HCT116 (cell line): Measurements from ENCODE around the gene EFL1. TPM values are rescaled to one million over a fixed set of nuclear protein-coding genes. Genes with fewer than 3 reads are reported as not detected.
"Not testable (repeated sequence)": the region's sequence is repeated elsewhere in the genome, so short reads cannot be mapped to it uniquely, and the experiment has no call there.

Source experiments
- ATAC-seq: fragments of 200-7000 bp; cut with Tn5 transposase; 2 replicates; pipeline ENCODE4 v1.9.1; 2020; ENCODE audit warnings: mild to moderate bottlenecking, moderate library complexity
- BruUV-seq: library from RNA; stranded (reverse); fragments of 400-500 nt; replicated peaks from 2 replicates; lab custom pipeline; 2021; lab: Mats Ljungman, UMichigan
- CTCF ChIA-PET: fragments of 300-600 bp; sonication (Branson Sonifier 250); formaldehyde crosslinking; loops from one replicate; lab custom pipeline; 2021; ENCODE audit warnings: antibody characterized with exemption; lab: Charles Lee
- POLR2A ChIA-PET: fragments of 300-600, 350-600 bp; sonication (Branson Sonifier 250); formaldehyde crosslinking; loops from one replicate; lab custom pipeline; 2021; ENCODE audit warnings: antibody characterized with exemption; lab: Charles Lee
- RAD21 ChIA-PET, 2 experiments: fragments of 300-600 bp; sonication (Branson Sonifier 250); formaldehyde crosslinking; loops; one replicate each; lab custom pipeline; 2023; ENCODE audit warnings: low total read pairs in 2 of 2; ENCODE audit not compliant: uncharacterized antibody in 2 of 2, unreplicated experiment in 2 of 2, low non-redundant PET in 1 of 2; lab: Charles Lee
- DNase-seq: peaks from one replicate; pipeline ENCODE4 v3.0.0-alpha.2; 2010; ENCODE audit warnings: low read depth, low spot score
- H2AFZ ChIP-seq: fragments of 200-600 bp; shearing (Covaris generic), sonication (generic); 2 replicates; pipeline ENCODE4 v1.6.1; 2017; ENCODE audit warnings: low read depth, mixed run types, mixed read lengths, antibody characterized with exemption, low read length; ENCODE audit not compliant: poor library complexity, severe bottlenecking
- H3K27ac ChIP-seq: 2 replicates; pipeline ENCODE4 v1.5.1; 2012; ENCODE audit warnings: low read depth, low read length
- H3K27me3 ChIP-seq: fragments of 200-600 bp; sonication (generic); 2 replicates; pipeline ENCODE4 v1.6.1; 2016; ENCODE audit warnings: mixed run types, low read length, mixed read lengths; ENCODE audit not compliant: insufficient read depth
- H3K36me3 ChIP-seq, 2 experiments: fragments of 200-500 bp in 1 of 2; fragments of 200-600 bp in 1 of 2; sonication (Bioruptor generic) in 1 of 2; sonication (generic) in 1 of 2; 2 replicates each; pipeline versions ENCODE4 v1.5.1 to v1.6.1; 2014 to 2016; ENCODE audit warnings: low read length in 2 of 2, inconsistent platforms in 1 of 2, mixed read lengths in 1 of 2, mixed run types in 1 of 2; ENCODE audit not compliant: insufficient read depth in 2 of 2, control insufficient read depth in 1 of 2
- H3K4me1 ChIP-seq, 2 experiments: fragments of 200-600 bp in 1 of 2; sonication (generic) in 1 of 2; 2 replicates each; pipeline versions ENCODE4 v1.5.1 to v1.6.1; 2012 to 2017; ENCODE audit warnings: low read length in 2 of 2, inconsistent platforms in 1 of 2, mild to moderate bottlenecking in 1 of 2, mixed read lengths in 1 of 2, mixed run types in 1 of 2, moderate library complexity in 1 of 2; ENCODE audit not compliant: insufficient read depth in 2 of 2, control insufficient read depth in 1 of 2
- H3K4me2 ChIP-seq: fragments of 200-600 bp; sonication (generic); 2 replicates; pipeline ENCODE4 v1.6.1; 2017; ENCODE audit warnings: mixed run types, low read length, mixed read lengths
- H3K4me3 ChIP-seq, 2 experiments: fragments of 200-600 bp in 1 of 2; sonication (generic) in 1 of 2; replicated peaks in 1 of 2; 2 replicates each; pipeline ENCODE4 v1.5.1; 2011 to 2016; ENCODE audit warnings: low read length in 2 of 2, control low read depth in 1 of 2, low read depth in 1 of 2, mild to moderate bottlenecking in 1 of 2, mixed read lengths in 1 of 2, mixed run types in 1 of 2
- H3K79me2 ChIP-seq: fragments of 200-600 bp; sonication (generic); 2 replicates; pipeline ENCODE4 v1.6.1; 2017; ENCODE audit warnings: mild to moderate bottlenecking, mixed run types, low read length, moderate library complexity, mixed read lengths; ENCODE audit not compliant: insufficient read depth
- H3K9ac ChIP-seq: fragments of 200-600 bp; sonication (generic); 2 replicates; pipeline ENCODE4 v1.6.1; 2016; ENCODE audit warnings: low read length, mixed read lengths
- H3K9me2 ChIP-seq: fragments of 200-600 bp; sonication (generic), shearing (Covaris generic); 2 replicates; pipeline ENCODE4 v1.6.1; 2017; ENCODE audit warnings: mixed run types, mild to moderate bottlenecking, moderate library complexity; ENCODE audit not compliant: insufficient read depth
- H3K9me3 ChIP-seq, 2 experiments: fragments of 200-500 bp in 1 of 2; fragments of 200-600 bp in 1 of 2; sonication (Bioruptor generic) in 1 of 2; sonication (generic) in 1 of 2; 2 replicates each; pipeline ENCODE4 v1.6.1; 2014 to 2017; ENCODE audit warnings: low read length in 2 of 2, mixed read lengths in 2 of 2, inconsistent platforms in 1 of 2, low read depth in 1 of 2, mild to moderate bottlenecking in 1 of 2, mixed run types in 1 of 2, moderate library complexity in 1 of 2; ENCODE audit not compliant: control insufficient read depth in 1 of 2, insufficient read depth in 1 of 2
- H4K20me1 ChIP-seq: fragments of 200-600 bp; sonication (generic), shearing (Covaris generic); 2 replicates; pipeline ENCODE4 v1.6.1; 2017; ENCODE audit warnings: mixed run types, mild to moderate bottlenecking, moderate library complexity; ENCODE audit not compliant: insufficient read depth
- CBX3 ChIP-seq: IDR thresholded peaks from 2 replicates; pipeline ENCODE4 v1.6.1; 2012; ENCODE audit warnings: low read depth
- CEBPB ChIP-seq: IDR thresholded peaks from 2 replicates; pipeline ENCODE4 v1.6.1; 2012; ENCODE audit warnings: low read depth
- EZH2 ChIP-seq: fragments of 200-600 bp; sonication (generic); IDR thresholded peaks from 2 replicates; pipeline ENCODE4 v1.6.1; 2017; ENCODE audit warnings: antibody characterized with exemption, mixed run types
- FOSL1 ChIP-seq: IDR thresholded peaks from 2 replicates; pipeline ENCODE4 v1.6.1; 2012; ENCODE audit warnings: low read depth
- POLR2A ChIP-seq: IDR thresholded peaks from 2 replicates; pipeline ENCODE4 v1.7.0; 2011; ENCODE audit warnings: borderline replicate concordance; ENCODE audit not compliant: insufficient read depth, insufficient read length; ENCODE audit errors: extremely low read depth
- SIN3A ChIP-seq: IDR thresholded peaks from 2 replicates; pipeline ENCODE4 v1.6.1; 2012; ENCODE audit warnings: low read depth
- SP1 ChIP-seq: IDR thresholded peaks from 2 replicates; pipeline ENCODE4 v1.6.1; 2012; ENCODE audit warnings: low read depth
- SRF ChIP-seq: IDR thresholded peaks from 2 replicates; pipeline ENCODE4 v1.6.1; 2012; ENCODE audit warnings: low read depth
- TCF7L2 ChIP-seq: IDR thresholded peaks from 2 replicates; pipeline ENCODE4 v1.7.0; 2011; ENCODE audit warnings: borderline replicate concordance, inconsistent platforms; ENCODE audit not compliant: insufficient read depth, insufficient read length; ENCODE audit errors: extremely low read depth
- YY1 ChIP-seq: IDR thresholded peaks from 2 replicates; pipeline ENCODE4 v1.6.1; 2011; ENCODE audit warnings: low read length, low read depth, moderate library complexity, mild to moderate bottlenecking; ENCODE audit not compliant: insufficient replicate concordance; ENCODE audit errors: extremely low read depth
- ZFX ChIP-seq: fragments of 450-650 bp; IDR thresholded peaks from 2 replicates; pipeline ENCODE4 v1.6.1; 2017
- intact Hi-C: fragments of 100-400 bp; cut with micrococcal nuclease; formaldehyde crosslinking; loops from 2 replicates; pipeline ENCODE4 v1.10.0; 2022
- total RNA-seq: library from RNA; stranded (reverse); gene quantifications from one replicate; pipeline ENCODE4 v1.2.1, GENCODE V29; 2021; ENCODE audit not compliant: unreplicated experiment
- TF ChIP-seq, protein P1 (sequence below): IDR thresholded peaks from 2 replicates; pipeline ENCODE4 v1.6.1; 2011; ENCODE audit warnings: mild to moderate bottlenecking, low read length, moderate library complexity; ENCODE audit not compliant: insufficient replicate concordance; ENCODE audit errors: extremely low read depth
- TF ChIP-seq, protein P2 (sequence below): IDR thresholded peaks from 2 replicates; pipeline ENCODE4 v1.6.1; 2012

Gene EFL1
- total RNA-seq, 1 experiment from 2014 or later = 12.7 TPM

DNA sequence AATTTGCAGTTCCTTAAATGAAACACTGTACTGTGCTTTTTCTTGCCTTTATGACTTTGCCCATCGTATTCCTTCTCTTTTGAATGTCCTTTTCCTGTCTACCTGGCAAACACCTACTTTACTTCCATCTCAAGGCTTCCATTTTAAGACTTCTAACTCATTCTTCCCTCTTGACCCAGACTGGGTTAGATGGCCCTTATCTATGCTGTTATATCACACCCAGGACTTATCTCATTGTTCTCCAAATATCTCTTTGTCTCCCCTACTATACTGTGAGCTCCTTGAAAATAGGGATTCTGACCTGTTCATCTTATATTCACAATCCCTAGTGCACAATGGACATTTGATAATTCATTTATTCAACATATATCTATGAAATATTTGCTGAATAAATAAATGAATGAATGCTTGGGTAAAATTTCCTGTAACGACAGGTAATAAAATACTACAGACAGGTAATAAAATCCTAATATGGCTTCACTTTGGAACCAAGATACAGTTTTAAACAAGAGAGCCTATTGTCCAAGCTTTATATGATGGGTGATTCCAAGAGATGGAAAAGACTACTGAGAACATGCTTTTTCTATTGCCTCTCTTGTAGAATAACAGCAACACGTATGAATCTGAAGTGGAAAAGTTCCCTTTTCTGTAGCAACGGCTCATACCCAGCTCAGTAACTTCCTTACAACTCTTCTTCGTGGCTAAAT, 22.7 kb downstream of the EFL1 start:
- H3K27me3 ChIP-seq = no peaks in the 10 kb centered on the region
- no peaks in the 10 kb centered on the region for H3K4me1 ChIP-seq
- no peak overlapping the region for H2AFZ ChIP-seq
- BruUV-seq = no TSS peak
- ChIA-PET CTCF (no interaction called here), RAD21 (no interaction called here), POLR2A (no interaction called here)
- no peak overlapping the region for H3K4me2 ChIP-seq
- H3K79me2 ChIP-seq = no peaks in the 10 kb centered on the region
- H3K36me3 ChIP-seq = peaks cover 0 to 3% of the 10 kb centered on the region in 2 experiments; a peak in 1 of 4 replicates
- no peaks in the 10 kb centered on the region for H3K9me2 ChIP-seq
- H3K4me3 ChIP-seq = no peak overlapping the region
- no peak for DNase-seq
- TF ChIP-seq POLR2A = no peak
- TF ChIP-seq SIN3A = no peak
- no peak for TF ChIP-seq TCF7L2
- no peak for TF ChIP-seq CBX3
- TF ChIP-seq CEBPB = no peak
- TF ChIP-seq, protein P1, sequence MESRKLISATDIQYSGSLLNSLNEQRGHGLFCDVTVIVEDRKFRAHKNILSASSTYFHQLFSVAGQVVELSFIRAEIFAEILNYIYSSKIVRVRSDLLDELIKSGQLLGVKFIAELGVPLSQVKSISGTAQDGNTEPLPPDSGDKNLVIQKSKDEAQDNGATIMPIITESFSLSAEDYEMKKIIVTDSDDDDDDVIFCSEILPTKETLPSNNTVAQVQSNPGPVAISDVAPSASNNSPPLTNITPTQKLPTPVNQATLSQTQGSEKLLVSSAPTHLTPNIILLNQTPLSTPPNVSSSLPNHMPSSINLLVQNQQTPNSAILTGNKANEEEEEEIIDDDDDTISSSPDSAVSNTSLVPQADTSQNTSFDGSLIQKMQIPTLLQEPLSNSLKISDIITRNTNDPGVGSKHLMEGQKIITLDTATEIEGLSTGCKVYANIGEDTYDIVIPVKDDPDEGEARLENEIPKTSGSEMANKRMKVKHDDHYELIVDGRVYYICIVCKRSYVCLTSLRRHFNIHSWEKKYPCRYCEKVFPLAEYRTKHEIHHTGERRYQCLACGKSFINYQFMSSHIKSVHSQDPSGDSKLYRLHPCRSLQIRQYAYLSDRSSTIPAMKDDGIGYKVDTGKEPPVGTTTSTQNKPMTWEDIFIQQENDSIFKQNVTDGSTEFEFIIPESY = no peak
- no peak for TF ChIP-seq YY1
- TF ChIP-seq FOSL1 = no peak
- no peak for TF ChIP-seq EZH2
- TF ChIP-seq SP1 = no peak
- TF ChIP-seq SRF = no peak
- TF ChIP-seq ZFX = no peak
- TF ChIP-seq, protein P2, sequence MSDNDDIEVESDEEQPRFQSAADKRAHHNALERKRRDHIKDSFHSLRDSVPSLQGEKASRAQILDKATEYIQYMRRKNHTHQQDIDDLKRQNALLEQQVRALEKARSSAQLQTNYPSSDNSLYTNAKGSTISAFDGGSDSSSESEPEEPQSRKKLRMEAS = no peak
- no peak for ATAC-seq
- no peaks in the 10 kb centered on the region for H4K20me1 ChIP-seq
- no peak overlapping the region for H3K9ac ChIP-seq
- intact Hi-C loops = no loop called here
- H3K27ac ChIP-seq = no peak overlapping the region
- no peaks in the 10 kb centered on the region for H3K9me3 ChIP-seq

DNA sequence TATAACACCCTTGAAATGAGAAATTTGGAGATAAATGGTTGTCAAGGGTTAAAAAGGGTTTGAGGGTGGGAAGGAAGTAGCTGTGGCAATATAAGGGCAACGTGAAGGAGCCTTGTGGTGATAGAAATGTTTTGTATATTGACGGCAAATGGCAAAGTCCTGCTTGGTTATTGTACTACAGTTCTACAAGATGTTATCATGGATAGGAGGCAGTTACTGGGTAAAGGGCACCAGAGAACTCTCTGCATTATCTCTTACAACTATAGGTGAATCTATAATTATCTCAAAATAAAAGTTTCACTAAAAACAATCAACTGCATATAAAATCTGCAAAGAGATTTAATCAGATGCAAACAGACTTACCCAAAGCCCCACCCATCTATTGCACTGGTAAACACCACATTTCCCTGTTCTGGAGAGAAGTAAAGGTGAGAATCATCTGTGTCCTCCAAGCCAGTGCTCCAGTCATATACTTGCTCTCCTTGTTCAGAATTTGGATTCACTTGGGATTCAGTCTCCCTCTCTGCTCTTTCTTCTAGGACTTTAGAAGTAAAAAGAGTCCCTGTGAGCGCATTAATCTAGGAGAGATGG, 24.5 kb downstream of the EFL1 start:
- H3K9me2 ChIP-seq, POLR2A ChIA-PET, H3K4me2 ChIP-seq, H3K36me3 ChIP-seq, H3K79me2 ChIP-seq, H2AFZ ChIP-seq, H3K9ac ChIP-seq, DNase-seq, RAD21 ChIA-PET, CTCF ChIA-PET, H3K27ac ChIP-seq, BruUV-seq, H3K4me3 ChIP-seq, ATAC-seq, H3K9me3 ChIP-seq, H3K27me3 ChIP-seq, intact Hi-C loops, H3K4me1 ChIP-seq, H4K20me1 ChIP-seq: not testable (repeated sequence)
